Common myeloid progenitor, CD34-positive (primary cell): ENCODE measurements around the gene OGFOD3.

ENCODE experiments used
- CTCF ChIA-PET: fragments of 350-600 bp; sonication (Branson Sonifier 250); formaldehyde crosslinking; loops from one replicate; lab custom pipeline; 2021; ENCODE audit warnings: antibody characterized with exemption; lab: Charles Lee
- POLR2A ChIA-PET: fragments of 350-600 bp; sonication (Branson Sonifier 250); formaldehyde crosslinking; loops from one replicate; lab custom pipeline; 2021; ENCODE audit warnings: antibody characterized with exemption; lab: Charles Lee
- DNase-seq, 3 donors: peaks; one replicate each; pipeline versions ENCODE4 v3.0.0 to v3.0.0-alpha.2; 2013
- H3K27ac ChIP-seq, 2 experiments: 1 replicate in 1 of 2; 2 replicates in 1 of 2; pipeline ENCODE4 v1.7.0; 2013; ENCODE audit warnings: inconsistent platforms in 2 of 2, low read length in 2 of 2, mild to moderate bottlenecking in 2 of 2, low read depth in 1 of 2, moderate library complexity in 1 of 2; ENCODE audit not compliant: severe bottlenecking in 2 of 2, insufficient read depth in 1 of 2, poor library complexity in 1 of 2
- H3K27me3 ChIP-seq, 5 experiments: replicated peaks in 2 of 5; 1 replicate in 3 of 5; 2 replicates in 2 of 5; pipeline versions ENCODE4 v1.6.1 to v1.7.0; 2013; ENCODE audit warnings: low read length in 4 of 5, mild to moderate bottlenecking in 2 of 5, moderate library complexity in 2 of 5, inconsistent platforms in 1 of 5; ENCODE audit not compliant: insufficient read depth in 5 of 5, control insufficient read depth in 4 of 5
- H3K36me3 ChIP-seq, 4 experiments: 1 replicate in 2 of 4; 2 replicates in 2 of 4; pipeline versions ENCODE4 v1.6.1 to v1.7.0; 2013; ENCODE audit warnings: low read length in 3 of 4, control low read depth in 1 of 4, mild to moderate bottlenecking in 1 of 4; ENCODE audit not compliant: control insufficient read depth in 4 of 4, insufficient read depth in 4 of 4
- H3K4me1 ChIP-seq, 4 experiments: 1 replicate in 3 of 4; 2 replicates in 1 of 4; pipeline versions ENCODE4 v1.6.1 to v1.7.1; 2013; ENCODE audit warnings: low read length in 3 of 4, mild to moderate bottlenecking in 3 of 4, control low read depth in 1 of 4, inconsistent platforms in 1 of 4, moderate library complexity in 1 of 4; ENCODE audit not compliant: control insufficient read depth in 4 of 4, insufficient read depth in 4 of 4; ENCODE audit errors: control extremely low read depth in 1 of 4
- H3K4me3 ChIP-seq, 7 experiments: 1 replicate in 4 of 7; 2 replicates in 3 of 7; pipeline versions ENCODE4 v1.5.1 to v1.7.0; 2013; ENCODE audit warnings: mild to moderate bottlenecking in 7 of 7, low read length in 6 of 7, moderate library complexity in 6 of 7, inconsistent platforms in 2 of 7, low read depth in 2 of 7, control low read depth in 1 of 7; ENCODE audit not compliant: insufficient read depth in 4 of 7, control insufficient read depth in 1 of 7; ENCODE audit errors: extremely low read depth in 1 of 7
- H3K9me3 ChIP-seq, 5 experiments: 1 replicate in 4 of 5; 2 replicates in 1 of 5; pipeline versions ENCODE4 v1.6.1 to v1.7.1; 2013; ENCODE audit warnings: low read length in 4 of 5, mild to moderate bottlenecking in 2 of 5, inconsistent platforms in 1 of 5, low read depth in 1 of 5, moderate library complexity in 1 of 5; ENCODE audit not compliant: control insufficient read depth in 4 of 5, insufficient read depth in 2 of 5; ENCODE audit errors: control extremely low read depth in 1 of 5
- WGBS: methylation state at CpG from one replicate; pipeline ENCODE4 v1.1.5; 2013; ENCODE audit not compliant: insufficient coverage; 5-methylcytosine and 5-hydroxymethylcytosine counted together

OGFOD3 gene

DNA sequence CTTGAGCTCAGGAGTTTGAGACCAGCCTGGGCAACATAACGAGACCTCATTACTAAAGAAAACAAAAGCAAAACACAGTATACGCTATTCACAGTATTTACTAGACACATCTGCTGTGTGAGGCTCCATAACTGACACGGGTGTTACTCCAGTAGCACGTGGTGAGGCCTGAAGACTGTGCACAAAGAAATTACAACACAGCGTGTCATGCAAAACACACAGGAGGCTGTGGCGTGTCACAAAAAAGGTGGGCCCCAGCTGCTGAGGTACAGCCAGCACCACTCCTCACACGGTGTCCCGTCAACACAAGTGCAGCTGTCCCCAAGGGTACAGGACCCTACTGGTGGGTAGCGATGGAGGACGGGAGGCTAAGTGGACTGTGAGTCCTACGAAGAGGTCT lies 29.5 kb upstream of the OGFOD3 start:
- DNase-seq = peak in 1 of 3 donors; percentile 7
- ChIA-PET POLR2A (interaction anchor here (0.9 kb wide), 1 partner anchor 21 kb away, joined by 3 read pairs; no protein-coding TSS in a partner anchor), CTCF (no interaction called here)
- no peaks in the 10 kb centered on the region for H3K27me3 ChIP-seq
- peaks cover 9 to 49% (median 26%) of the 10 kb centered on the region in 4 experiments for H3K36me3 ChIP-seq
- no peak overlapping the region for H3K4me3 ChIP-seq
- H3K4me1 ChIP-seq = peaks cover 8 to 59% (median 42%) of the 10 kb centered on the region in 4 experiments
- H3K9me3 ChIP-seq = no peaks in the 10 kb centered on the region
- no peak overlapping the region for H3K27ac ChIP-seq
- WGBS = 95% methylated on average over 8 of the region's 11 CpGs

- DNase-seq = no peak
- no peaks in the 10 kb centered on the region for H3K27me3 ChIP-seq
- H3K36me3 ChIP-seq = peaks cover 9 to 60% (median 35%) of the 10 kb centered on the region in 4 experiments
- H3K27ac ChIP-seq = no peak overlapping the region
- POLR2A ChIA-PET = no interaction called here
- H3K4me3 ChIP-seq = no peak overlapping the region
- peaks cover 8 to 53% (median 42%) of the 10 kb centered on the region in 4 experiments for H3K4me1 ChIP-seq
- no peaks in the 10 kb centered on the region for H3K9me3 ChIP-seq
- CTCF ChIA-PET = interaction anchor here (1.3 kb wide), 1 partner anchor 25 kb away, joined by 3 read pairs; no protein-coding TSS in a partner anchor
- 96% methylated on average over 7 of the region's 12 CpGs for WGBS
Measured at GRCh38 chr17:82446649-82447048, 28.3 kb upstream of the OGFOD3 start.

DNA sequence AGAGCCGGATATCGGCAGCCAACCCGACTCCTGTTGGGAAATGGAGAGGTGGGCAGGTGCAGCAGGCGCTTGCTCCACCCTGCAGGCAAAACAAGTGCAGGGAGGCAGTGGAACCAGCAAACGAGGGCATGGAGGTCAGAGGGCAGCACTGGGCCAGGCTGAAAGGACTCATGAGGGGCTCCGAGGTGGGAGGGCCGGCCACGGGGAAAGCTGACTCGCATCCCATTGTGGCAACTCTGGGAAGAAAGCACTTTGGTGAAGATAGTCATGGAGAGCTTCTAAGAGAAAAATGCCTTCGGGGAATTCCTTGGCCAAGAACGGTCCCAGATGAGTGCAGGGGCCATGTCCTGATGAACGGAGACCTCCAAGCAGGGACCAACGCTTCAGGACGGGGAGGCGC lies 27.7 kb upstream of the OGFOD3 start:
- CTCF ChIA-PET = interaction anchor here (1.1 to 1.3 kb wide), 2 partner anchors 24 to 95 kb away, joined by 3 read pairs; no protein-coding TSS in a partner anchor
- Histone ChIP-seq H3K36me3 (peaks cover 9 to 64% (median 38%) of the 10 kb centered on the region in 4 experiments), H3K4me1 (peaks cover 5 to 47% (median 41%) of the 10 kb centered on the region in 4 experiments), H3K4me3 (no peak overlapping the region), H3K27me3 (no peaks in the 10 kb centered on the region), H3K9me3 (no peaks in the 10 kb centered on the region), H3K27ac (peak overlapping the region in 1 of 2 experiments; percentile 64)
- DNase-seq = no peak
- POLR2A ChIA-PET = no interaction called here
- WGBS = 96% methylated on average over 13 of the region's 15 CpGs

GRCh38 chr17:82445542-82445941 lies 27.2 kb upstream of the OGFOD3 start:
- H3K4me3 ChIP-seq = peak overlapping the region in 2 of 7 experiments; percentile 26 to 33
- ChIA-PET CTCF (interaction anchor here (1.1 to 1.3 kb wide), 2 partner anchors 24 to 94 kb away, joined by 3 read pairs; no protein-coding TSS in a partner anchor), POLR2A (no interaction called here)
- WGBS = 75% methylated on average over 13 of the region's 13 CpGs
- H3K9me3 ChIP-seq = no peaks in the 10 kb centered on the region
- H3K27me3 ChIP-seq = no peaks in the 10 kb centered on the region
- peaks cover 3 to 49% (median 41%) of the 10 kb centered on the region in 4 experiments for H3K4me1 ChIP-seq
- H3K27ac ChIP-seq = peak overlapping the region in 1 of 2 experiments; percentile 64
- peaks cover 9 to 64% (median 39%) of the 10 kb centered on the region in 4 experiments for H3K36me3 ChIP-seq
- peak in 2 of 3 donors; percentile 24 to 44 for DNase-seq

DNA sequence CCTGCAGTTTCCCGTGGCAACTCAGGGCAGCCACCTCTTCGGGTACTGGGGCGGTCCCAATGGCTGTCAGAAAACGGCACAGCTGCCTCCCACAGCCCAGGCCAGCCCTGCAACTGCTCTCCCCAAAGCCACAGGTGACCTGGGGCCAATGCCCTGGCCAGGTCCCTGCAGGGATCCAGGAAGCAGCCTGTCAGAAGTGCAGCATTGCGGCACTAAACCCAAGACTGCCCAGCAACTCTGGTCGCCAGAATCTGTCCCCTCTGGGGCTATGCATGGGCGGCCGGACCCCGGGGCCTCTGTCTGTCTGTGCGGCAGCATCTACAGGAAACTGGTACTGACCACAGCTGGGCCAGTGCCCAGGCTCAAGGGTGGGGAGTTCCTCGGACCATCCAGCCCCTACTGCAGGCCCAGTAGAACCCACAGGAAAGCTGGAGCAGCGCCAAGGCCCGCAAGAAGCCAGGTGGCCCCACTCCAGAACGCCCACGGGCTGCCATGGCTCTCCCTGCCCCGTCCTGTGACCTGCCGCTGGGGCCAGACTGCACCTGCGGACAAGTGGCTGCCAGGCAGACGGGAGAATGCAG lies 26.6 kb upstream of the OGFOD3 start:
- H3K4me1 ChIP-seq = peaks cover 3 to 51% (median 44%) of the 10 kb centered on the region in 4 experiments
- no peaks in the 10 kb centered on the region for H3K27me3 ChIP-seq
- peaks cover 9 to 64% (median 41%) of the 10 kb centered on the region in 4 experiments for H3K36me3 ChIP-seq
- H3K9me3 ChIP-seq = no peaks in the 10 kb centered on the region
- peak overlapping the region in 1 of 2 experiments; percentile 64 for H3K27ac ChIP-seq
- DNase-seq = peak in 1 of 3 donors; percentile 9
- CTCF ChIA-PET = interaction anchor here (1.1 kb wide), 1 partner anchor 94 kb away, joined by 3 read pairs; no protein-coding TSS in a partner anchor
- H3K4me3 ChIP-seq = peak overlapping the region in 2 of 7 experiments; percentile 26 to 33
- 28% methylated on average over 19 of the region's 19 CpGs for WGBS
- POLR2A ChIA-PET = no interaction called here

DNA sequence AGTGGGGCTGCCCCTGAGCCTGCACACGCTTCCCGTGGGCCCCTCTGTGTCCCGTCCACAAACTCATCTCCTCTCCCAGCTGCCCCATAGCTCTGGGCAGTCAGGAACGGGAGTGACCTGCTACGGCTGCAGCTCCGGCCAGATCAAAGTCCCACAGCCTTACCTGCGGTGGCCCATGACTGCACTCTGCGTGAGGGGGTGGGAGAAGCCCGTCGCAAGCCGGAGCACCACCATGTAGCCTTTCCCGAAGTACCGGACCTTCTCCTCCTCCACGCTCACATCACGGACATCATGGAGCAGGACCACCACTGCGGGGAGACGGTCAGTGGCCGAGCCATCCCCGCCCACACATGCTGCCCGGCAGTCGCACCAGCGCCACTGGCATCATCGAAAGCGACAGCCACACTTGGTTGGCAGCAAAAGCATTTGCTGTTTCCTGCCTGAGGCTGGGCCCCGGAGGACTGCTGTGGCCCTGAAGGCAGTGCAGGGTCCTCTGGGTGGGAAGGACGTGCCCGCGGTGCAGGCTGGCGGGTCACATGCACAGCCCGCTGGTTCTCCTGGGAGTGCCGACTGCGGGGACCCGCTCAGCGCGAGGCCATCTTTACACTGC lies 26.0 kb upstream of the OGFOD3 start:
- Histone ChIP-seq H3K27me3 (no peaks in the 10 kb centered on the region), H3K4me3 (no peak overlapping the region), H3K36me3 (peaks cover 9 to 68% (median 41%) of the 10 kb centered on the region in 4 experiments), H3K9me3 (no peaks in the 10 kb centered on the region), H3K4me1 (peaks cover 3 to 45% (median 42%) of the 10 kb centered on the region in 4 experiments), H3K27ac (no peak overlapping the region)
- no peak for DNase-seq
- ChIA-PET CTCF (interaction anchor here (1.7 kb wide), 1 partner anchor 25 kb away, joined by 6 read pairs; no protein-coding TSS in a partner anchor), POLR2A (no interaction called here)
- WGBS = 87% methylated on average over 29 of the region's 35 CpGs
